Middle frontal gyrus (tissue), 1 donor: Measurements from ENCODE around the gene MRPL44.
"Not testable (repeated sequence)": the region's sequence is repeated elsewhere in the genome, so short reads cannot be mapped to it uniquely, and the experiment has no call there.

ENCODE experiments used
- DNase-seq: peaks from one replicate; pipeline ENCODE4 v3.0.0-alpha.2; 2015; ENCODE audit warnings: low spot score; ENCODE audit errors: extremely low spot score

Gene MRPL44

GRCh38 chr2:223935459-223936125, 21.7 kb upstream of the MRPL44 start:
- DNase-seq, result no peak

DNA sequence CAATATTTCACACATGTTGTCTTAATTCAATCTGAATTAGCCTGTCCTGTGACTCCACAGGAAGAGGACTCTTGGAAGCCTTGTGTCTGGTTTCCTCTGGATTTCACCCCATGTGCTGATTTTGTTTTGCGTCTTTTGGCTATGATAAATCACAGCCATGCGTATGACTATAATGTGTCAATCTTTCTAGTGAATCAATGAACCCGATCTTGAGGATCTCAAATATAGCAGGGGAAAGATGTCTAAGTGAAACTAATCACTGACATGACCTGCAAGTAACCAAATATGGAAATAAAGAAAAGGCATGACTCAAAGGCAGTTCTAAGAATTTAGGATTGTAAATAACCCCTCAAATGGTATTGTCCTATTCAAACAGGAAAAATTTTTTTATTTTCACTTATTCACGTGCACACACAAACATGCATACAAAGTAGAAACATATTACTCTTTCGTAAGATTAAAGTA, 20.4 kb upstream of the MRPL44 start:
- no peak for DNase-seq

DNA sequence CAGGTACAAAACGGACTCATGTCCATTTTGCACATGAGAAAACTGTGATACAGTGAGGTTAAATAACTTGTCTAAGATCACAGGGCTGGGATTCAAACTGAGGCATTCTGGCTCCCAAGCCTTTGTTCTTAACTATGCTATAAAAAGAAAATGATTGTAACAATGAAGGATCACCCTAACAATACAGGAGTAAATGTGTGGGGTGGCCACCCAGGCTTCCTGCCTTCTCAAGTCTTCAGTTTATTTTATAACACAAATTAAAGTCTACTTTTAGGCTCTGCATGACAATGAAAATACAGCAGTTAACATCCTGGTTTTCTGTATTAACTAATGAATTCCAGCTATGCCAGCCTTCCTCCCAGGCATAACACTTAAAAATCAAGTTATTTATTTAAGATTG, 19.7 kb upstream of the MRPL44 start:
- DNase-seq, result no peak

DNA sequence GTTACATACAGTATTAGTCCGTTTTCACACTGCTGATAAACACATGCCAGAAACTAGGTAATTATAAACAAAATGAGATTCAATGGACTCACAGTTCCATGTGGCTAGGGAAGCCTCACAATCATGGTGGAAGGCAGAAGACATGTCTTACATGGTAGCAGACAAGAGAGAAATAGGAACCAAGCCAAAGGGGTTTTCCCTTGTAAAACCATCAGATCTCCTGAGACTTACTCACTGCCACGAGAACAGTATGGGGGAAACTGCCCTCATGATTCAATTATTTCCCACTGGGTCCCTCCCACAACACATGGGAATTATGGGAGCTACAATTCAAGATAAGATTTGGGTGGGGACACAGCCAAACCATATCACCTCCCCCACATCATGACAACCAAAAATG, 17.8 kb upstream of the MRPL44 start:
- DNase-seq, result not testable (repeated sequence)

DNA sequence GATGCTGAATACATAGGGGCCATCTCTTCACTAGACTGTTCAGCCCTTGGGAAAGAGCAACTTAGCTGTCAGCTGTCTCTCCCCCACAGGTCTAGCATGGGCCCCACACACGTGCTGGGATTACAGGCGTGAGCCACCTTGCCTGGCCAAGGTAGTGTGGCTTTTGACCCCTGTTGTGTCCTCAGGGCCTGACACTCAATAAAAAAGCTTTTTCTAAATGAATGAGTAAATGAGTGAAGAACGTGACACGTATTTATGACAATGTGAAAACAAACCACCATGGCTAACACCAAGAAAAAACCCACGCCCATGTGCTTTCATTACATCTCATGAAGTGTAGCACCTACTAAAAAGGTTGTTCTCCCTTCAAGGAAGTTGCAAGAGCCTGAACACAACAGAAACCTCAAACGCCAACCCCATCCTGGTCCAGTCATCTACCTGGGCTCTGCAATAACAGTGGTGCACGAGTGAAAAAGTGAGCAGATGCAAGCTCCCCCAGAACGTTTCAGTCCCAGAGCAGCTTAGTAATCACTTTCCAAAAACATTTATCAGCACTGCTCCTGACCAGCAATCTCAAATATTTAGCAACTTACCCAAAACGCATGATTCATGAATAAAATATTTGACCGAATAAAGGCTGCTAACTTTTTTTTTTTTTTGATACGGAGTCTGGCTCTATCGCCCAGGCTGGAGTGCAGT, 15.5 kb upstream of the MRPL44 start:
- no peak for DNase-seq

- no peak for DNase-seq
Measured at GRCh38 chr2:223943135-223943534, 14.1 kb upstream of the MRPL44 start.

GRCh38 chr2:223943561-223944008, 13.7 kb upstream of the MRPL44 start:
- DNase-seq, result no peak

GRCh38 chr2:223944166-223944702, 13.0 kb upstream of the MRPL44 start:
- no peak for DNase-seq

GRCh38 chr2:223944703-223945531, 12.3 kb upstream of the MRPL44 start, which contains the start of gene WDFY1:
WDFY1 (minus strand) TSS chr2:223945335; CDS start chr2:223945284, 51 bp downstream.
- peak; percentile 86 for DNase-seq

- no peak for DNase-seq
Measured at GRCh38 chr2:223945755-223946154, 11.5 kb upstream of the MRPL44 start.

DNA sequence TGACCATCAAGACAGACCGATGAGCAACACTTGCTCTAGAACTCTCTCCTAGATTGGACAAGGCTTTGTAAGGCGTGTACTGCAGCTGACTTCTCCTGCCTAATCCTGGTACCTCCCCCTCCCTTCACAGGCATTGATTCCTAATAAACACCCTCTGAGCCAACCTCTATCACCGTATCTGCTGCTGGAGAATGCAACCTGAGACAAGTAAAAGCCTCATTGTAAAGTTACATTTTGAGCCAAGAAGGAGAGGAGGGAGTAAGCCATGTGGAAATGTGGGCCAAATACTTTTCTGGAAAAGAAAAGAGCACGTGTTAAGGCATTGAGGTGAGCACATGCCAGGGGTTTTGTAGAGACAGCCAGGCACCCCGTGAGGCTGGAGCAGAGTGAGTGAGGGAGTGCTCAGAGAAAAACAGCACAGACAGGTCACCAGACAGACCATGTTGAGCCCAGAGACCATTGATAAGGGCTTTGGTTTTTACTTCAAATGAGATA, 9.5 kb upstream of the MRPL44 start:
- no peak for DNase-seq

DNA sequence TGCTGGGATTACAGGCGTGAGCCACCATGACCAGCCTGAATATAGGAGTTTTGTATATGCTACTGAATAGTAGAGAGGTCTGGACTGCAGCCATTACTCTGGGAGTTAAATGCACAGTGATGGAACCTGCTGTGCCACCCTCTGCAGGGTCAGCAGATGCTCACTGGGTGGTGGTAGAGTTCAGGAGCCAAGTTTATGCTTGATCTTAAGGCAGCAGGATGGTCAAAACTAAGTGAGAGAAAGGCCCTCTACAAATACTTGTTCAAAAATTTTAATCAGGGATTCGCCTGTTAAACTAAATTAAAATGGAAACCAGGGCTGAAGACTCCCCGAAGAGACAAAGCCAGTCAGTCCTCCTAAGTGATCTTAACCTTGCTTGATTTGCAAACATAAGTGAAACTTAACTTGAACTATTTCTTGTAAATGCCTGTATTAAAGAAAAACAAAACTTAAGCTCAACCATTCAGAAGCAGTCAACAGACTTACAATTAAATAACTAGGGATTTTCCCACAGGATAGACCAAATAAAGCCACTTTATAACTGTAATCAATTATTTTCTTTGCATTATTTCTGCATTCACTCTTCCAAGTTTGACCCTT, 7.9 kb upstream of the MRPL44 start:
- DNase-seq, result no peak

DNA sequence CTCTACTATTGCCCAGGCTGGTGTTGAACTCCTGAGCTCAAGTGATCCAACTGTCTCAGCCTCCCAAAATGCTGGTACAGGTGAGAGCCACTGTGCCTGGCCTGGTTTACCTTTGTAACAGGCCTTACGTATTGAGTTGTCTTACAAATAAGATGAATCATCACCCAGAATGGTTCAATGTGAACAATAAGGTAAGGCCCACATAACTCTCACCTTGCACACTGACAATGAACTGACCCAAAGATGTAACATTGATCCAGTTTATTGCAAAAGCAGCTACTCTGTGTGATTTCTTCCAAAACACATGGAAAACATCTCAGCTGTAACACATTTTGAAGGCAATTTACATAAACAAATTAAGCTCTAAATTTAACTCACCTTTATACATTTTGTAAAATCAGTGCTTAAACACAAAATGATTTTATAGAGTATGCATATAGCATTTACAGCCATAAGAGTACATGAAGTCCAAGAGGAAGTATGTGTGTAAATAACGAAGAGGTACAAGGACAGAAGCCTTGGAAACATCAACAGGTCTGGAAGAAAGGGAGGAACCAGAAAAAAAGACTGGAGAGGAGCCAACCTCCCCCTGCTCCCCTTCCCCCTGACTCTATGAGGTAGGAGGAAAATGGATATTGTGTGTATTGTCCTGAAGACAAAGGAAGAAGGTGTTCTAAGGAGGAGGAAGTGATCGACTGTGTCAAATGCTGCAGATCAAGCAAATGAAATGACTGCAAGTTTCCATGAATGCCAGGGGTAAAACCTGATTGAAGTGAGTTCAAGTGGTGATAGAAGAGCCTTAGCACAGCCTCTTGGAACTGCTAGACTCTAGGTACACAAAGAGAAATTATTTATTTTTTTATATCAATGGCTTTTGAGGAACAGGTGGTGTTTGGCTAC, 6.6 kb upstream of the MRPL44 start:
- no peak for DNase-seq

DNA sequence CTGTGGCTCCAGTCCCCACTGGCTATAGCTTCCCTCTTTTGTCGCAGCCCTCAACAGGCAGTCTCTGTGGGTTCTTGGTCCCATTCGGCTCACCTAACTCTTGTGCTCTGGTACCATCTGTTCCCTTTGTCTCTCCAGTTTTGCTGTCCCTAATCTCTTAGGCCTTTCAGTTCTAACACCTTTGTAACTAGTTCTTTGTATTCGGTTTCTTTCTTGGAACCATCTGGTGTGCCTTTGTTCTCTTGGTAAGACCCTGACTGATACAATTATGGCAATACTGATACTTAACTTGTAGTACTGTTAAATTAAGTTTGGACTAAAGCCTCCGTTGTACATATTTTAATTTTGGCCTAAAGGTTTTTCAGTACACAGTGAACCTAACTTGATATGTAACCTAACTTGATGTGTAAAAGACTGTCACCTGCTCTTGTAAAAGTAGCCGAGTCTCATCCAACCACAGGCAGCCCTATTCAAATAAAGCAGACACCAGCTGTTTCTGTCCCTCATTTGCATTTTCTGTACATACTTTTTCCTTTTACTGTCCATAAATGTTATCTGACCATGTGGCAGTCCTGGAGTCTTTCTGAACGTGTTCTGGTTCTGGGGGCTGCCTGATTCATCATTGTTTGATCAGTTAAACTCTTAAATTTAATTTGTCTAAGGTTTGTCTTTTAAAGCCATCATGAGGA, 4.8 kb upstream of the MRPL44 start:
- DNase-seq, result no peak

DNA sequence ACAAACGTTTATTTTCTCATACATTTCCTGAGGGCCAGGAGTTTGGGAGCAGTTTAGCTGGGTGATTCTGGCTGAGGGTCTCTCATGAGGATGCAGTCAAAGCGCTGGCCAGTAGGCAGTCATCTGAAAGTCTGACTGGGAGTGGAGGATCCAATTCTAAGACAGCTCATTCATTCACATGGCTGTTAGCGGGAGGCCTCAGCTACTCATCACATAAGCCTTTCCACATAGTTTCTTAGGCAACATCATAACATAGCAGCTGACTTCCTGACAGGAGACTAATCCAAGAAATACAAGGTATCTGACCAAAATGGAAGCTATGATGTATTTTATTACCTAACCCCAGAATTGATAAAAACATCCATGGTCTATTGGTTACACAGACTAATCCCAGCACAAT, 2.9 kb upstream of the MRPL44 start:
- DNase-seq, result no peak

- no peak for DNase-seq
Measured at GRCh38 chr2:223956300-223956699, 963 bp upstream of the MRPL44 start.

GRCh38 chr2:223959688-223960087, 2.4 kb downstream of the MRPL44 start:
- DNase-seq, result no peak

DNA sequence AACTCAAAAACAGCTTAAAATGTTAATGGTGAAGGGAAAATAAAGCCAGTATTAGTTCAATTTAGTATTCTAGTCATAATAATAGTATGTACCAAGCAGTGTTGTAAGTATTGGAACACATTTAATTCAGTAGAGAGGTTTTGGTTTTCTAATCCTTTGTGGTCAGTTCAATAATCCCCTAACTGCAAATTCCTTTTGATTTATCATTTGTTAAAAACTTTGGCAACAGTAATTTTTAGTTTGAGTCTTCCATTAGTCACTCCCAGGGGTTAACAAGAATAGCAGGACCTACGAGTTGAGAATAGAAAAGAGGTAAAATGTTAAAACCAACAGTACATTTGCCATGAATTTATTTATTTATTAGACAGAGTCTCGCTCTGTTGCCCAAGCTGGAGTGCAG, 10.7 kb downstream of the MRPL44 start:
- no peak for DNase-seq

GRCh38 chr2:223969315-223969714, 12.1 kb downstream of the MRPL44 start:
- DNase-seq, result no peak
